ENCODE results near the gene TP53.

TP53 gene

DNA sequence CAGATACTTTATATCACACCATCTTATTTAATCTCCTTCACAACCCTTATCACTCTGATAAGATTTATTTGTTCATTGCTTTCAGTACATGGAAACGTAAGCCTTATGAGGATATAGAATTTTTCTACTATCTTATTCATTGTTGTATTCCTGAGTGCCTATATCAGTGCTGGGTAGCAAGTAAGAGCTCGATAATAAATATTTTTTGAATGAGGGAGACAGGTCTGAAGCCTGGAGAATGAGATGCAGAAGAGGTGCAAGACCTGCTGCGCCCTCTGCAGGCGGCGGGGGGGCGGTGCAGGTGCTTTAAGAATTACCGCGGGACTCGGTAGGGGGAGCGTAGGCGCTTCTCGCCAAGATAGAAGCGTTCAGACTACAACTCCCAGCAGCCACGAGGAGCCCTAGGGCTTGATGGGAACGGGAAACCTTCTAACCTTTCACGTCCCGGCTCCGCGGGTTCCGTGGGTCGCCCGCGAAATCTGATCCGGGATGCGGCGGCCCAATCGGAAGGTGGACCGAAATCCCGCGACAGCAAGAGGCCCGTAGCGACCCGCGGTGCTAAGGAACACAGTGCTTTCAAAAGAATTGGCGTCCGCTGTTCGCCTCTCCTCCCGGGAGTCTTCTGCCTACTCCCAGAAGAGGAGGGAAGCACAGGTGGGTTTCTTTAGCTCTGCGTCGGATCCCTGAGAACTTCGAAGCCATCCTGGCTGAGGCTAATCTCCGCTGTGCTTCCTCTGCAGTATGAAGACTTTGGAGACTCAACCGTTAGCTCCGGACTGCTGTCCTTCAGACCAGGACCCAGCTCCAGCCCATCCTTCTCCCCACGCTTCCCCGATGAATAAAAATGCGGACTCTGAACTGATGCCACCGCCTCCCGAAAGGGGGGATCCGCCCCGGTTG, 868 bp upstream of the TP53 start, which contains the start of gene WRAP53 (continued):
- no peak for TF ChIP-seq ZNF830 (tag by site-specific recombination; IDR thresholded peaks at IDR 0.05; ENCODE audit: low read depth)
- peak; percentile 32; the same call in 1 of the 2 replicates for TF ChIP-seq ZNF664 (tag by site-specific recombination; IDR thresholded peaks at IDR 0.05)
- TF ChIP-seq ZIC2 (tag by site-specific recombination; IDR thresholded peaks at IDR 0.05) = 0 out of 2 replicates have a peak, but pooled peaks have one; percentile 33
- TF ChIP-seq, protein P1, sequence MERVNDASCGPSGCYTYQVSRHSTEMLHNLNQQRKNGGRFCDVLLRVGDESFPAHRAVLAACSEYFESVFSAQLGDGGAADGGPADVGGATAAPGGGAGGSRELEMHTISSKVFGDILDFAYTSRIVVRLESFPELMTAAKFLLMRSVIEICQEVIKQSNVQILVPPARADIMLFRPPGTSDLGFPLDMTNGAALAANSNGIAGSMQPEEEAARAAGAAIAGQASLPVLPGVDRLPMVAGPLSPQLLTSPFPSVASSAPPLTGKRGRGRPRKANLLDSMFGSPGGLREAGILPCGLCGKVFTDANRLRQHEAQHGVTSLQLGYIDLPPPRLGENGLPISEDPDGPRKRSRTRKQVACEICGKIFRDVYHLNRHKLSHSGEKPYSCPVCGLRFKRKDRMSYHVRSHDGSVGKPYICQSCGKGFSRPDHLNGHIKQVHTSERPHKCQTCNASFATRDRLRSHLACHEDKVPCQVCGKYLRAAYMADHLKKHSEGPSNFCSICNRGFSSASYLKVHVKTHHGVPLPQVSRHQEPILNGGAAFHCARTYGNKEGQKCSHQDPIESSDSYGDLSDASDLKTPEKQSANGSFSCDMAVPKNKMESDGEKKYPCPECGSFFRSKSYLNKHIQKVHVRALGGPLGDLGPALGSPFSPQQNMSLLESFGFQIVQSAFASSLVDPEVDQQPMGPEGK (tag by site-specific recombination; IDR thresholded peaks at IDR 0.05) = 0 out of 2 replicates have a peak, but pooled peaks have one; percentile 8
- TF ChIP-seq ZNF707 (tag by site-specific recombination; IDR thresholded peaks at IDR 0.05) = no peak
- TF ChIP-seq ZNF341 (tag by site-specific recombination; IDR thresholded peaks at IDR 0.05; ENCODE audit: low read depth) = peak; percentile 88
- TF ChIP-seq, protein P2, sequence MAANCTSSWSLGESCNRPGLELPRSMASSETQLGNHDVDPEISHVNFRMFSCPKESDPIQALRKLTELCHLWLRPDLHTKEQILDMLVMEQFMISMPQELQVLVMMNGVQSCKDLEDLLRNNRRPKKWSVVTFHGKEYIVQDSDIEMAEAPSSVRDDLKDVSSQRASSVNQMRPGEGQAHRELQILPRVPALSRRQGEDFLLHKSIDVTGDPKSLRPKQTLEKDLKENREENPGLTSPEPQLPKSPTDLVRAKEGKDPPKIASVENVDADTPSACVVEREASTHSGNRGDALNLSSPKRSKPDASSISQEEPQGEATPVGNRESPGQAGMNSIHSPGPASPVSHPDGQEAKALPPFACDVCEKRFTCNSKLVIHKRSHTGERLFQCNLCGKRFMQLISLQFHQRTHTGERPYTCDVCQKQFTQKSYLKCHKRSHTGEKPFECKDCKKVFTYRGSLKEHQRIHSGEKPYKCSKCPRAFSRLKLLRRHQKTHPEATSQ (tag by site-specific recombination; IDR thresholded peaks at IDR 0.05) = no peak
- TF ChIP-seq IKZF3 (tag by site-specific recombination; IDR thresholded peaks at IDR 0.05) = peak; percentile 82; the same call in 1 of the 2 replicates
- TF ChIP-seq ZNF843 (tag by site-specific recombination; IDR thresholded peaks at IDR 0.05) = no peak
- TF ChIP-seq, protein P3, sequence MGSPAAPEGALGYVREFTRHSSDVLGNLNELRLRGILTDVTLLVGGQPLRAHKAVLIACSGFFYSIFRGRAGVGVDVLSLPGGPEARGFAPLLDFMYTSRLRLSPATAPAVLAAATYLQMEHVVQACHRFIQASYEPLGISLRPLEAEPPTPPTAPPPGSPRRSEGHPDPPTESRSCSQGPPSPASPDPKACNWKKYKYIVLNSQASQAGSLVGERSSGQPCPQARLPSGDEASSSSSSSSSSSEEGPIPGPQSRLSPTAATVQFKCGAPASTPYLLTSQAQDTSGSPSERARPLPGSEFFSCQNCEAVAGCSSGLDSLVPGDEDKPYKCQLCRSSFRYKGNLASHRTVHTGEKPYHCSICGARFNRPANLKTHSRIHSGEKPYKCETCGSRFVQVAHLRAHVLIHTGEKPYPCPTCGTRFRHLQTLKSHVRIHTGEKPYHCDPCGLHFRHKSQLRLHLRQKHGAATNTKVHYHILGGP (tag by site-specific recombination; IDR thresholded peaks at IDR 0.05) = no peak
- peak; percentile 89 for TF ChIP-seq ZBTB17 (tag by site-specific recombination; IDR thresholded peaks at IDR 0.05)
- TF ChIP-seq, protein P4, sequence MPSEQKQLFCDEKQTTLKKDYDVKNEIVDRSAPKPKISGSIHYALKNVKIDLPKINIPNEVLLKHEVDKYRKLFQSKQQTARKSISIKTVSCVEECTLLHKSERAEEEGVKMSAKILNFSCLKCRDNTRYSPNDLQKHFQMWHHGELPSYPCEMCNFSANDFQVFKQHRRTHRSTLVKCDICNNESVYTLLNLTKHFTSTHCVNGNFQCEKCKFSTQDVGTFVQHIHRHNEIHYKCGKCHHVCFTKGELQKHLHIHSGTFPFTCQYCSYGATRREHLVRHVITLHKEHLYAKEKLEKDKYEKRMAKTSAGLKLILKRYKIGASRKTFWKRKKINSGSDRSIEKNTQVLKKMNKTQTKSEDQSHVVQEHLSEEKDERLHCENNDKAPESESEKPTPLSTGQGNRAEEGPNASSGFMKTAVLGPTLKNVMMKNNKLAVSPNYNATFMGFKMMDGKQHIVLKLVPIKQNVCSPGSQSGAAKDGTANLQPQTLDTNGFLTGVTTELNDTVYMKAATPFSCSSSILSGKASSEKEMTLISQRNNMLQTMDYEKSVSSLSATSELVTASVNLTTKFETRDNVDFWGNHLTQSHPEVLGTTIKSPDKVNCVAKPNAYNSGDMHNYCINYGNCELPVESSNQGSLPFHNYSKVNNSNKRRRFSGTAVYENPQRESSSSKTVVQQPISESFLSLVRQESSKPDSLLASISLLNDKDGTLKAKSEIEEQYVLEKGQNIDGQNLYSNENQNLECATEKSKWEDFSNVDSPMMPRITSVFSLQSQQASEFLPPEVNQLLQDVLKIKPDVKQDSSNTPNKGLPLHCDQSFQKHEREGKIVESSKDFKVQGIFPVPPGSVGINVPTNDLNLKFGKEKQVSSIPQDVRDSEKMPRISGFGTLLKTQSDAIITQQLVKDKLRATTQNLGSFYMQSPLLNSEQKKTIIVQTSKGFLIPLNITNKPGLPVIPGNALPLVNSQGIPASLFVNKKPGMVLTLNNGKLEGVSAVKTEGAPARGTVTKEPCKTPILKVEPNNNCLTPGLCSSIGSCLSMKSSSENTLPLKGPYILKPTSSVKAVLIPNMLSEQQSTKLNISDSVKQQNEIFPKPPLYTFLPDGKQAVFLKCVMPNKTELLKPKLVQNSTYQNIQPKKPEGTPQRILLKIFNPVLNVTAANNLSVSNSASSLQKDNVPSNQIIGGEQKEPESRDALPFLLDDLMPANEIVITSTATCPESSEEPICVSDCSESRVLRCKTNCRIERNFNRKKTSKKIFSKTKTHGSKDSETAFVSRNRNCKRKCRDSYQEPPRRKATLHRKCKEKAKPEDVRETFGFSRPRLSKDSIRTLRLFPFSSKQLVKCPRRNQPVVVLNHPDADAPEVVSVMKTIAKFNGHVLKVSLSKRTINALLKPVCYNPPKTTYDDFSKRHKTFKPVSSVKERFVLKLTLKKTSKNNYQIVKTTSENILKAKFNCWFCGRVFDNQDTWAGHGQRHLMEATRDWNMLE (tag by site-specific recombination; conservative IDR thresholded peaks at IDR 0.05; ENCODE audit: low read depth) = peak; percentile 54; the same call in 1 of the 2 replicates
- TF ChIP-seq WT1 (tag by site-specific recombination; IDR thresholded peaks at IDR 0.05) = peak; percentile 35; the same call in 1 of the 2 replicates
- no peak for TF ChIP-seq ZNF658 (tag by site-specific recombination; IDR thresholded peaks at IDR 0.05)
- TF ChIP-seq ZNF366 (tag by site-specific recombination; conservative IDR thresholded peaks at IDR 0.05) = peak; percentile 90
- 0 out of 2 replicates have a peak, but pooled peaks have one; percentile 11 for TF ChIP-seq ZNF324 (tag by site-specific recombination; IDR thresholded peaks at IDR 0.05)
- TF ChIP-seq SP3 (tag by site-specific recombination; IDR thresholded peaks at IDR 0.05) = peak; percentile 54
- no peak for TF ChIP-seq ZNF114 (tag by site-specific recombination; IDR thresholded peaks at IDR 0.05)
- TF ChIP-seq, protein P5, sequence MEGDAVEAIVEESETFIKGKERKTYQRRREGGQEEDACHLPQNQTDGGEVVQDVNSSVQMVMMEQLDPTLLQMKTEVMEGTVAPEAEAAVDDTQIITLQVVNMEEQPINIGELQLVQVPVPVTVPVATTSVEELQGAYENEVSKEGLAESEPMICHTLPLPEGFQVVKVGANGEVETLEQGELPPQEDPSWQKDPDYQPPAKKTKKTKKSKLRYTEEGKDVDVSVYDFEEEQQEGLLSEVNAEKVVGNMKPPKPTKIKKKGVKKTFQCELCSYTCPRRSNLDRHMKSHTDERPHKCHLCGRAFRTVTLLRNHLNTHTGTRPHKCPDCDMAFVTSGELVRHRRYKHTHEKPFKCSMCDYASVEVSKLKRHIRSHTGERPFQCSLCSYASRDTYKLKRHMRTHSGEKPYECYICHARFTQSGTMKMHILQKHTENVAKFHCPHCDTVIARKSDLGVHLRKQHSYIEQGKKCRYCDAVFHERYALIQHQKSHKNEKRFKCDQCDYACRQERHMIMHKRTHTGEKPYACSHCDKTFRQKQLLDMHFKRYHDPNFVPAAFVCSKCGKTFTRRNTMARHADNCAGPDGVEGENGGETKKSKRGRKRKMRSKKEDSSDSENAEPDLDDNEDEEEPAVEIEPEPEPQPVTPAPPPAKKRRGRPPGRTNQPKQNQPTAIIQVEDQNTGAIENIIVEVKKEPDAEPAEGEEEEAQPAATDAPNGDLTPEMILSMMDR (tag by site-specific recombination; IDR thresholded peaks at IDR 0.05) = peak; percentile 99
- TF ChIP-seq, protein P6, sequence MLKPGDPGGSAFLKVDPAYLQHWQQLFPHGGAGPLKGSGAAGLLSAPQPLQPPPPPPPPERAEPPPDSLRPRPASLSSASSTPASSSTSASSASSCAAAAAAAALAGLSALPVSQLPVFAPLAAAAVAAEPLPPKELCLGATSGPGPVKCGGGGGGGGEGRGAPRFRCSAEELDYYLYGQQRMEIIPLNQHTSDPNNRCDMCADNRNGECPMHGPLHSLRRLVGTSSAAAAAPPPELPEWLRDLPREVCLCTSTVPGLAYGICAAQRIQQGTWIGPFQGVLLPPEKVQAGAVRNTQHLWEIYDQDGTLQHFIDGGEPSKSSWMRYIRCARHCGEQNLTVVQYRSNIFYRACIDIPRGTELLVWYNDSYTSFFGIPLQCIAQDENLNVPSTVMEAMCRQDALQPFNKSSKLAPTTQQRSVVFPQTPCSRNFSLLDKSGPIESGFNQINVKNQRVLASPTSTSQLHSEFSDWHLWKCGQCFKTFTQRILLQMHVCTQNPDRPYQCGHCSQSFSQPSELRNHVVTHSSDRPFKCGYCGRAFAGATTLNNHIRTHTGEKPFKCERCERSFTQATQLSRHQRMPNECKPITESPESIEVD (tag by site-specific recombination; IDR thresholded peaks at IDR 0.05) = no peak
- no peak for TF ChIP-seq GLIS2 (tag by site-specific recombination; IDR thresholded peaks at IDR 0.05)
- peak; percentile 24; the same call in 1 of the 2 replicates for TF ChIP-seq ZNF140 (tag by site-specific recombination; IDR thresholded peaks at IDR 0.05)
- no peak for TF ChIP-seq ZNF777 (tag by site-specific recombination; IDR thresholded peaks at IDR 0.05; ENCODE audit: borderline replicate concordance)
